ENCODE data around the gene RORB. TPM values are rescaled to one million over a fixed set of nuclear protein-coding genes. Genes with fewer than 3 reads are reported as not detected.

The RORB gene
- total RNA-seq, 1 experiment from 2014 or later = 8.7 TPM

- peak; percentile 54; the same call in 1 of the 2 replicates for TF ChIP-seq FOXP4 (CRISPR knock-in tag; IDR thresholded peaks at IDR 0.05)
- no peak for TF ChIP-seq ZNF425 (CRISPR knock-in tag; conservative IDR thresholded peaks at IDR 0.05)
- TF ChIP-seq TEAD1 (CRISPR knock-in tag; IDR thresholded peaks at IDR 0.05) = peak; percentile 98
Observed at GRCh38 chr9:74493512-74493911, 3.6 kb upstream of the RORB start (continued).

- Mint-ChIP-seq H3K27me3 (ENCODE audit: low read depth) (peaks cover 19% of the 10 kb centered on the region), H3K27ac (peak overlapping the region; percentile 90), H3K4me1 (peaks cover 48% of the 10 kb centered on the region), H3K4me3 (peak overlapping the region; percentile 33), H3K36me3 (no peaks in the 10 kb centered on the region), H3K9me3 (no peaks in the 10 kb centered on the region)
- POLR2A ChIA-PET = no interaction called here
- DNase-seq (ENCODE audit: low spot score) (no peak), ATAC-seq (no peak)
- CTCF ChIA-PET = interaction anchor here (0.8 to 1.3 kb wide), 2 partner anchors 76 to 213 kb away, joined by 3 to 6 read pairs; no protein-coding TSS in a partner anchor
- TF ChIP-seq ZNF138 (CRISPR knock-in tag; conservative IDR thresholded peaks at IDR 0.05) (no peak), ATF6 (CRISPR knock-in tag; IDR thresholded peaks at IDR 0.05) (no peak), TP53 (CRISPR knock-in tag; IDR thresholded peaks at IDR 0.05) (no peak), ETV6 (CRISPR knock-in tag; IDR thresholded peaks at IDR 0.05) (no peak), SMAD3 (CRISPR knock-in tag; IDR thresholded peaks at IDR 0.05; ENCODE audit: borderline replicate concordance) (no peak), AR (CRISPR knock-in tag; IDR thresholded peaks at IDR 0.05) (no peak), GRHL2 (CRISPR knock-in tag; IDR thresholded peaks at IDR 0.05; ENCODE audit: insufficient replicate concordance, severe bottlenecking) (no peak), MAX (CRISPR knock-in tag; IDR thresholded peaks at IDR 0.05) (no peak), ZNF532 (CRISPR knock-in tag; IDR thresholded peaks at IDR 0.05; ENCODE audit: borderline replicate concordance) (no peak), HMGA2 (CRISPR knock-in tag; IDR thresholded peaks at IDR 0.05) (no peak), ZBTB43 (CRISPR knock-in tag; IDR thresholded peaks at IDR 0.05) (no peak), MXD4 (CRISPR knock-in tag; IDR thresholded peaks at IDR 0.05; ENCODE audit: borderline replicate concordance) (no peak), FOXK1 (CRISPR knock-in tag; IDR thresholded peaks at IDR 0.05) (no peak), TEAD4 (CRISPR knock-in tag; IDR thresholded peaks at IDR 0.05) (no peak), CREB1 (CRISPR knock-in tag; IDR thresholded peaks at IDR 0.05) (no peak), MLX (CRISPR knock-in tag; IDR thresholded peaks at IDR 0.05) (no peak)
Observed at GRCh38 chr9:74494490-74494889, 2.6 kb upstream of the RORB start.
